ENCODE measurements around the gene RADX.
A peak's percentile ranks its signal among the peaks of the same experiment; 100 is the strongest.
"Not testable (repeated sequence)": the region's sequence is repeated elsewhere in the genome, so short reads cannot be mapped to it uniquely, and the experiment has no call there.

RADX gene, protein sequence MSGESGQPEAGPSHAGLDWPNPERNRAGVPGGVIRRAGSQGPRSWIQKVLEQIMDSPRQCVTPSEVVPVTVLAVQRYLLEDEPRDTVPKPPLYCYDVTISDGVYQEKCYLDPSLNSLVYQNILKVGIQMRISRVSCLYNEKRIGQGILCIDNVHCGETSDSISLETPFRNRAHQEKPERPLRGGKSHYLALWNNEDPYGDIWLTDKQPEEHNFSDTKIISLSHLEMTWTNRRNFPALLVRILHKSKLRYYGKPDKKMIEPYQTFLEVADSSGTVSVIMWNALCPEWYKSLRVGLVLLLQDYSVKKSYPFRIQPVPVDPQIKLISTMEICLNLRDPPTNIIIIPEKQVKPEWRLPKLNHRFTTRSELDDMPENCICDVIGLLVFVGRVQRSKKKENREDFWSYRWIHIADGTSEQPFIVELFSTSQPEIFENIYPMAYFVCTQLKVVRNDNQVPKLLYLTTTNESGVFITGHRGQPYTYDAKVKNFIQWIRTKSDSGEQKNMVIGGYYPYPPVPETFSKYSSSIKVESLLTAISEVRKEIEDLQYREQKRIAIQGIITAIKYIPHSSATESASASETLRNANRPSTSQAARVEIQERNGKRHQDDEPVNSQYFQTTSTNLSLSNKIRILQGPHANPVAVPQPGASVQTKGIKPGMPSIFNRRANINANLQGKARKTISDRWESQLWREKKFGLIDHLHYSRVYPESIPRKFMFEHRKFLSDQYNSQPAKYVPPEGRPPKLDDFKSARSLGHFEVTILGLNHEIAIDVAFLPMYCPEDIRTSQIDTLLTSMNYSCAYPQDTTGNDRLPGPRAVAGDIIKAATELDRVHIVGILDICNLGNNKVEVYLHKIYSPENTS

DNA sequence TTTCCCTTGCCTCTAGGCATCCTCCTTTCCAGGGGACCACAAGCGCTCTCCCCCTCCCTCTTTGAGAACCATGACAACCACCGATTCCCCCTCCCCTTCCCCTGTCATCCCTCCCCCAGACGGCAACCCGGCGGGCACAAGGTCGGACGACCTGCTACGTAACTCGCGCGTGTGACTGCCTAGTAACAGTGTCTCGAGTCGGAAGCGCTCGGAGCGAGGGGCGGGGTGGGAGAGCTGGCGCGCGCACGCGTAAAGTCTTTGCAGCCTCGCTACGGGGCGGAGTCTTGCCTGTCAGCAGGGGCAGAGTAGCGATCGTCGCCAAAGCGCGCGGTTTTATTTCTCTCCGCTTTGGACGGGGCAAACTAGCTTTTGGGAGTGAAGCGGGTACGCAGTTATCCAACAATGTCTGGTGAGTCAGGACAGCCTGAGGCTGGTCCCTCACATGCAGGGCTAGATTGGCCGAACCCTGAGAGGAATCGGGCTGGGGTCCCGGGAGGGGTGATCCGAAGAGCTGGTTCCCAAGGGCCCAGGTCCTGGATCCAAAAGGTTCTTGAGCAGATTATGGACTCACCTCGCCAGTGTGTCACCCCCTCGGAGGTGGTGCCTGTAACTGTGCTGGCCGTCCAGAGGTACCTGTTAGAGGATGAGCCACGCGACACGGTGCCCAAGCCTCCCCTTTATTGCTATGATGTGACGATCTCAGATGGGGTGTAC, at the start of gene RADX:
RADX (plus strand) TSS at position 300 of the 714 bp plus-strand sequence; CDS start at position 403, 103 bp downstream.
- DNase-seq = peak; percentile 16

GRCh38 chrX:106564986-106565385, 46.8 kb upstream of the RADX start:
- DNase-seq = no peak

- no peak for DNase-seq
Measured at GRCh38 chrX:106566362-106566761, 45.4 kb upstream of the RADX start.

GRCh38 chrX:106581856-106582255, 29.9 kb upstream of the RADX start:
- no peak for DNase-seq

- no peak for DNase-seq
Measured at GRCh38 chrX:106585478-106585877, 26.3 kb upstream of the RADX start.

GRCh38 chrX:106588801-106589200, 23.0 kb upstream of the RADX start:
- no peak for DNase-seq

- no peak for DNase-seq
Measured at GRCh38 chrX:106599411-106599810, 12.4 kb upstream of the RADX start.

GRCh38 chrX:106606571-106606970, 5.2 kb upstream of the RADX start:
- DNase-seq = no peak

DNA sequence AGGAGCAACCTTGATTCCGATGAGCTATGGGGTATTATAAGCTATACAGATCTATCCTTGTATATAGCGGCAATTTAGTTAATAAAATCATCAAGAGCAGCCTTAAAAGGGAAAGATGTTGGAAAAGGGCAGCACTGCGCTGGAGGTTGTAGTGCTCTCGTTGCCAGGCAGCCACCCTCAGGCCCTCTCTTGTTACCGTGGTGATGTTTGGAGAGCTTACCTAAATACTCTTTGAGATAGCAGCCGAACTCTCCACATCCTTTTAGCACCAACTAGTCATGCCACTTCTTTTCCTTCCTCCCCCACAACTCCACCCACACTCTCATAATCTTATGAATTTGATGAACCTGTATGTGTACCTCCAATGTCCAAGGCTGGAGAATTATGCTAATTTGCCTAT, 3.8 kb upstream of the RADX start:
- DNase-seq = no peak

DNA sequence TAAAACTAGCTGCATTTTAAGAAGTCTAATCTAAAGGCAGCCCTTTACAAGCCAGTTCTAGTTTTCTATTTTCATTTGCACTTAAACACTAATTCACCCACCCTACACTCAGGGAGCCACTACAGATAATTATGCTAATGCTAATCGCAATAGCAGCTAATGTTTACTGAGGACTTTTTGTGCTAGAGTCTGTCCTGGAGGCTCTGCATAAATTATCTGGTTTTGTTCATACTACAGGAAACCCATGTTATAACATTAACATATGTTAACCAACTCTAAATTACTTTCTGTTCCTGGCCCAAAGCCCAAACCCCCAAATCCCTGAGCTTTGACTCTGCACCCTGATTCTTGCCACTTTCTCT, 480 bp upstream of the RADX start:
- no peak for DNase-seq

DNA sequence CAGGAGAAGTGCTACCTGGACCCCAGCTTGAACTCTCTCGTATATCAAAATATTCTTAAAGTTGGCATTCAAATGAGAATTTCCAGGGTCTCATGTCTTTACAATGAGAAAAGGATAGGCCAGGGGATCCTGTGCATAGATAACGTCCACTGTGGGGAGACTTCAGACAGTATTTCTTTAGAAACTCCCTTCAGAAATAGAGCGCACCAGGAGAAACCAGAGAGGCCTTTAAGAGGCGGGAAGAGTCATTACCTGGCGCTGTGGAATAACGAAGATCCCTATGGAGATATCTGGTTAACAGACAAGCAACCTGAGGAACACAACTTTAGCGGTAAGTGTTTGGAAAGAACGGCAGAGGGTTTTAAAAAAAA, 600 bp downstream of the RADX start:
- no peak for DNase-seq

GRCh38 chrX:106613277-106613676, 1.5 kb downstream of the RADX start:
- DNase-seq = no peak

DNA sequence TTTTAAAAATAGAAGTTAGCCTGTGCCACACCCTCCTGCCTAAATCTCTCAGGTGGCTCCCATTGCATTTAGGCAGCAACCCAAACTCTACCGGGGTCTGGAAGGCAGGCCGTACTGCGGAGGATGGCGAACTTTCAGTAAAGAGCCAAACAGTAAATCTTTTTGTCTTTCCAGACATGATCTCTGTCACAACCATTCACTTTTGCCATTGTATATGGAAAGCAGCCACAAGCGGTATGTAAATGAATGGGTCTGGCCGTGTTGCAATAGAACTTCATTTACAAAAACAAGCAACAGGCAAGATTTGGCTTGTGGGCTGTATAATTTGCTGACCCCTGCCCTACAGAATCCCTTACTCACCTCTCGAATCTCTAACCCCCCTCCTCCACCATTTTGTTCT, 3.3 kb downstream of the RADX start:
- no peak for DNase-seq

GRCh38 chrX:106619797-106620196, 8.0 kb downstream of the RADX start:
- no peak for DNase-seq

GRCh38 chrX:106621836-106622235, 10.1 kb downstream of the RADX start:
- DNase-seq = no peak

DNA sequence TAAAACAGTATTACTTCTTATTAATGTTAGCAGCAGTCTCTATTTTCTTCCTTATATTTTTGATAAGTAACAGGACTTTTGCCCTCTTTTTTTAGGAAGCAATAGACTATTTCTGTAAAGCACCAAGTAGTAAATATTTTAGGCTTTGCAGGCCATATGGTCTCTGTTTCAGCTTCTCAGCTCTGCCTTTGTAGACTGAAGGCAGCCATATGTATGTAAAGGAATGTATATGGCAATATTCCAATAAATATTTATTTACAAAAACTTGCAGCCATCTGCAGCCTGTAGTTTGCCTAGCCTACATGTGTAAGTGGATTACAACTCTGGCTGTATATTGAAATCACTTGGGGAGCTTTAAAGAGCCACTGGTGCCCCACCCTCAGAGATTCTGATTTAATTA, 15.0 kb downstream of the RADX start:
- no peak for DNase-seq

- no peak for DNase-seq
Measured at GRCh38 chrX:106631615-106632014, 19.8 kb downstream of the RADX start.

GRCh38 chrX:106649523-106650428, 38.0 kb downstream of the RADX start:
- no peak for DNase-seq

GRCh38 chrX:106653625-106654024, 41.8 kb downstream of the RADX start:
- not testable (repeated sequence) for DNase-seq

- DNase-seq = no peak
Measured at GRCh38 chrX:106670631-106671030, 58.9 kb downstream of the RADX start.

- DNase-seq = no peak
Measured at GRCh38 chrX:106672527-106672926, 60.7 kb downstream of the RADX start.

- no peak for DNase-seq
Measured at GRCh38 chrX:106680716-106681115, 68.9 kb downstream of the RADX start.

Data from GDM1 (cell line).